ENCODE measurements around the gene SALL2. TPM values are rescaled to one million over a fixed set of nuclear protein-coding genes. Genes with fewer than 3 reads are reported as not detected.

Gene SALL2
- 0.34 and 0.43 TPM in 2 replicates for total RNA-seq

DNA sequence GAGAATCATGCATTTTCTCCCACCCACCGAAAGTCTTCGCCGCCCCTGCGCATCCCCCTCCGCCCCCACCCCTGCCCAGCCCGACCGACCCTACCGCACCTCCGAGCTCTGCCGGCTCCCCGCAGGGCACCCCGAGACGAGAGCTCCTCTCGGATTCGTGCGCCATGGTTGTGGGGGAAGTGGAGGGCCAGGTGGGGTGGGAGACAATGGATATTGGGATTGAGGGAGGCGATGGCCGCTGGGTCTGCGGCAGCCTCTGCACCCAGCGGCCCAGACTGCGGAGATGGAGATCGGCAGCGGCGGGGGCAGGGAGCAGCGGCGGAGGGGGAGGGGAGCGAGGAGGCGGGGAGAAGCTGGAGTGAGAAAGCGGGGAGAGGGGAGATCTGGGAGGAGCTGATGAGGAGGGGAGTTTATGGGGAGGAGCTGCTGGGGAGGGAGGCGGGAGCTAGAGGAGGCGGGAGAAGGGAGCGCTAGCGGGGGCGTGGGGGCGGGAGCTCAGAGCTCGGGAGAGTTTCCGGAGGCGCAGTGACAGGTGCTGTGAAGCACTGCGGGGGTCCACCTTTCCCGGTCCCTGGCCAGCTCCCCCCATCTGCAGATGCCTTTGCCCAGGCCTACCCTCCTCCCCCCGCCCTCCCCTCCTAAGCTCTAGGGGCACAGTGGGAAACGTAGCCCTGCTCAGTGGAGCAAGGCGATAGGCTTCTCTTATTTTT, at the start of gene SALL2:
Gene SALL2, minus strand, starts transcription at position 385 of the 710 bp plus-strand sequence. Its CDS starts 219 bp downstream, at position 166.

DNA sequence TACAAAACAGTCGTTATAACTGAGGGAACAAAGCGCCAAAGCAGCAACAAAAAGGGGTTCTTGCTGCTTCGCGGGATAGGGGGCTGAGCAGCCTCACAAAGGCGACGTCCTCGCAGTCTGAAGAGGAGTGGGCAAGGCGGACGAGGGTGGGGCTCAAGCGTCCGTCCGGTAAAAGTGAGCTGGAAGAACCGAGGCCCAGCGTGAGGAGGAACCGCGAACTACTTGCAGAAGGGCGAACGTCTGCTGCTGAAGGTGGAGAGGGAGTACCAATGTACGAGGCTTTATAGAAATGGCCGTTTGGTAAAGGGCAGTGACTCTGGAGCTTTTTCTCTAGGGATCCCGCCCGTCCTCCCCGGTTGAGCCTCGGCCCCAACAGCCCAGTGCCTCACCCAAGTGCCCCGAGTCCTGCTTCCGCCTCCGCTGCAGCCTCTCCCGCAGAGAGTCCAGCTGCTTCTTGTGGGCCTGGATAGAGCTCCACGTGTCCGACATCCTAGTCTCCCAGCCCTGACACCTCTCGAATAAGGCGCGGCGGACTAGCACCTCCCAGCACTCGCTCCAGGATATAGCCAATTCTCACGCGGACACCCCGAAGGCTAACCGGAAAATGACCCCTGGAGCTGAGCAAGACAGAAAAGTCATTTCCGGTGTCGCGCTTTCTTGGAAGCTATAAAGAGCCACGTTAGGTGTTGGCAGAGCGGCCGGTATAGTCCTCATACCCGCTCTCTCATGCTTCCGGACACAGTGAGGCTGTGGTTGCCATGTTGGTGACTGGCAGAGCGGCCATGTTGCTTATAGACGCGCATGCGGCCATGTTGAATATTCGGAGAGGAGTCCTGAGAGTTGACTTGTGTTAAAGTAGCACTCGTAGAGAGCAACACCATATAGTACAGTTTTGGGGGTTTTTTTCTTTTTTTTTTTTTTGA, 15.2 kb downstream of the SALL2 start, which contains the start of gene METTL3:
Gene METTL3, minus strand, starts transcription at position 606 of the 923 bp plus-strand sequence. Its CDS starts 117 bp downstream, at position 489.

DNA sequence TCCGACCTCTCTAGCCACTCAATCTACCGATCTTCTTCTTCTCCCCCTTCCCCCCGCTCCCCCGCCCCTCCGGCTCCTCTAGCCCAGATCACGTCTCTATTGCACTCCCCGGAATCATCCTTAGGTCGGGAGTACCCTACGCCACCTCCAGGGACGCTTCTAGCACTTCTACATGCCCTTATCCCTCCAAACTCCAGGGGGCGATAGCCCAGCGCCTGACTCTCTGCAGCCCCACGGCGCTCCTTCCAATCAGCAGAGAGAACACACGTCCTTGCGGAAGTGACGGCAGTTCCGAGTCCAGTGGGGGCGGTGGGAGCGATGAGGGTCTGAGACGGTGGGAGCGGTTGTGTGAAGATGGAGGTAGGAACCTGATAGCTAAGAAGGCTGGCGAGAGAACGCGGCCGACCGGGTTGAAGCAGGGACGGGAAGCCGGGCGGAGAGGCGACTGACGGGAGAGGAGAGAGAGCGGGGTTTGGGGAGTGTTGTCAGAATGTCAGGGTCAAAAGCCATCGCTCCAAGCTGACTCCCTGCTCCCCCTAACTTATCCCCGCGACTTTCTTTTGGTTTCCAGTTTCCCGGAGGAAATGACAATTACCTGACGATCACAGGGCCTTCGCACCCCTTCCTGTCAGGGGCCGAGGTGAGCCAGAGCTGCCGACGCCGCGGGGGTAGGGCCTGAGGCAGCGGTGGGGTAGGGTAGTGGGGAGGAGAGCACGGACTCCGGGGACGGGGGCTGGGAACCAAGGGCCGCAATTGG, 49.0 kb downstream of the SALL2 start, which contains the start of the genes RAB2B and TOX4:
Gene RAB2B, minus strand, starts transcription at position 35 of the 757 bp plus-strand sequence. CDS start 87 bp downstream, outside the sequence.
Gene TOX4, plus strand, starts transcription at position 271 of the 757 bp plus-strand sequence. Its CDS starts 84 bp downstream, at position 355.

Other genes with a start within 250 kb of the SALL2 start
- gene RPGRIP1, start 246.3 kb downstream of the SALL2 start, total RNA-seq: 0.33 and 0.69 TPM in 2 replicates
- gene SUPT16H, start 142.3 kb downstream of the SALL2 start, total RNA-seq: 60.9 and 73.1 TPM in 2 replicates
- 51.8 and 54.0 TPM in 2 replicates for gene CHD8, start 70.2 kb downstream of the SALL2 start, total RNA-seq
- gene RAB2B, start 49.4 kb downstream of the SALL2 start, total RNA-seq: 25.6 and 28.4 TPM in 2 replicates
- gene TOX4, start 49.2 kb downstream of the SALL2 start, total RNA-seq: 20.2 and 23.8 TPM in 2 replicates
- gene METTL3, start 15.0 kb downstream of the SALL2 start, total RNA-seq: 41.7 and 49.8 TPM in 2 replicates
- not detected in 2 replicates for gene OR10G3, start 53.7 kb upstream of the SALL2 start, total RNA-seq
- gene OR10G2, start 108.6 kb upstream of the SALL2 start, total RNA-seq: not detected in 2 replicates
- not detected in 2 replicates for gene OR4E2, start 127.5 kb upstream of the SALL2 start, total RNA-seq
- not detected in 2 replicates for gene OR4E1, start 147.5 kb upstream of the SALL2 start, total RNA-seq

Measured in dermis lymphatic vessel endothelial cell (primary cell).